ENCODE data around the gene MRGPRG.

The MRGPRG gene

GRCh38 chr11:3207526-3208189 is 11.0 kb downstream of the MRGPRG start:
- no peak for DNase-seq (ENCODE audit: low read depth in 2 of 3, low spot score in 2 of 3)

GRCh38 chr11:3206922-3207204 is 11.8 kb downstream of the MRGPRG start:
- no peak for DNase-seq (ENCODE audit: low read depth in 2 of 3, low spot score in 2 of 3)

- DNase-seq (ENCODE audit: low read depth in 2 of 3, low spot score in 2 of 3): no peak
Measured at GRCh38 chr11:3206156-3206921, 12.3 kb downstream of the MRGPRG start.

GRCh38 chr11:3205261-3206155 is 13.1 kb downstream of the MRGPRG start:
- no peak for DNase-seq (ENCODE audit: low read depth in 2 of 3, low spot score in 2 of 3)

GRCh38 chr11:3204141-3205015 is 14.2 kb downstream of the MRGPRG start:
- no peak for DNase-seq (ENCODE audit: low read depth in 2 of 3, low spot score in 2 of 3)

- DNase-seq (ENCODE audit: low read depth in 2 of 3, low spot score in 2 of 3): no peak
Measured at GRCh38 chr11:3203221-3204043, 15.2 kb downstream of the MRGPRG start.

GRCh38 chr11:3202759-3203158 is 15.9 kb downstream of the MRGPRG start:
- no peak for DNase-seq (ENCODE audit: low read depth in 2 of 3, low spot score in 2 of 3)

- no peak for DNase-seq (ENCODE audit: low read depth in 2 of 3, low spot score in 2 of 3)
Measured at GRCh38 chr11:3202305-3202704, 16.3 kb downstream of the MRGPRG start.

- no peak for DNase-seq (ENCODE audit: low read depth in 2 of 3, low spot score in 2 of 3)
Measured at GRCh38 chr11:3201677-3202181, 16.9 kb downstream of the MRGPRG start.

- no peak for DNase-seq (ENCODE audit: low read depth in 2 of 3, low spot score in 2 of 3)
Measured at GRCh38 chr11:3201112-3201581, 17.5 kb downstream of the MRGPRG start.

- no peak for DNase-seq (ENCODE audit: low read depth in 2 of 3, low spot score in 2 of 3)
Measured at GRCh38 chr11:3200388-3201111, 18.1 kb downstream of the MRGPRG start.

- no peak for DNase-seq (ENCODE audit: low read depth in 2 of 3, low spot score in 2 of 3)
Measured at GRCh38 chr11:3199537-3200295, 18.9 kb downstream of the MRGPRG start.

GRCh38 chr11:3198815-3199214 is 19.8 kb downstream of the MRGPRG start:
- no peak for DNase-seq (ENCODE audit: low read depth in 2 of 3, low spot score in 2 of 3)

GRCh38 chr11:3197878-3198528 is 20.6 kb downstream of the MRGPRG start:
- DNase-seq (ENCODE audit: low read depth in 2 of 3, low spot score in 2 of 3): no peak

GRCh38 chr11:3197044-3197695 is 21.4 kb downstream of the MRGPRG start:
- no peak for DNase-seq (ENCODE audit: low read depth in 2 of 3, low spot score in 2 of 3)

GRCh38 chr11:3196161-3197043 is 22.2 kb downstream of the MRGPRG start:
- DNase-seq (ENCODE audit: low read depth in 2 of 3, low spot score in 2 of 3): no peak

All from activated CD8-positive, alpha-beta memory T cell treated with anti-CD3 and anti-CD28 coated beads for 48 hours (primary cell).